ENCODE measurements around the gene JAKMIP2.
"Not testable (repeated sequence)": the region's sequence is repeated elsewhere in the genome, so short reads cannot be mapped to it uniquely, and the experiment has no call there.

DNA sequence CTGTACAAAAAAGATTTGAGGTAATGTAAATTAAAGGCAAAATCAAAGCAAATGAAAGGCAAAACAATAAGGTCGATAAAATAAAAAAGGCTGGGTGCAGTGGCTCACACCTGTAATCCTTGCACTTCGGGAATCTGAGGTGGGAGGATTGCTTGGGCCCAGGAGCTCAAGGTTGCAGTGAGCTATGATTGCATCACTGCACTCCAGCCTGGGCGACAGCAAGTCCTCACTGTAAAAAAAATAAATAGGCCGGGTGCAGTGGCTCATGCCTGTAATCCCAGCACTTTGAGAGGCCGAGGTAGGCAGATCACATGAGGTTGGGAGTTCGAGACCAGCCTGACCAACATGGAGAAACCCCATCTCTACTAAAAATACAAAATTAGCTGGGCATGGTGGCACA lies 200.3 kb downstream of the JAKMIP2 start:
- TF ChIP-seq, protein P1, sequence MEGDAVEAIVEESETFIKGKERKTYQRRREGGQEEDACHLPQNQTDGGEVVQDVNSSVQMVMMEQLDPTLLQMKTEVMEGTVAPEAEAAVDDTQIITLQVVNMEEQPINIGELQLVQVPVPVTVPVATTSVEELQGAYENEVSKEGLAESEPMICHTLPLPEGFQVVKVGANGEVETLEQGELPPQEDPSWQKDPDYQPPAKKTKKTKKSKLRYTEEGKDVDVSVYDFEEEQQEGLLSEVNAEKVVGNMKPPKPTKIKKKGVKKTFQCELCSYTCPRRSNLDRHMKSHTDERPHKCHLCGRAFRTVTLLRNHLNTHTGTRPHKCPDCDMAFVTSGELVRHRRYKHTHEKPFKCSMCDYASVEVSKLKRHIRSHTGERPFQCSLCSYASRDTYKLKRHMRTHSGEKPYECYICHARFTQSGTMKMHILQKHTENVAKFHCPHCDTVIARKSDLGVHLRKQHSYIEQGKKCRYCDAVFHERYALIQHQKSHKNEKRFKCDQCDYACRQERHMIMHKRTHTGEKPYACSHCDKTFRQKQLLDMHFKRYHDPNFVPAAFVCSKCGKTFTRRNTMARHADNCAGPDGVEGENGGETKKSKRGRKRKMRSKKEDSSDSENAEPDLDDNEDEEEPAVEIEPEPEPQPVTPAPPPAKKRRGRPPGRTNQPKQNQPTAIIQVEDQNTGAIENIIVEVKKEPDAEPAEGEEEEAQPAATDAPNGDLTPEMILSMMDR (conservative IDR thresholded peaks at IDR 0.05 in 1 of 2, IDR thresholded peaks at IDR 0.05 in 1 of 2; ENCODE audit: low read depth in 1 of 2, low read length in 2 of 2), result not testable (repeated sequence)
- TF ChIP-seq EZH2 (IDR thresholded peaks at IDR 0.05; ENCODE audit: low read length, missing control alignments), result not testable (repeated sequence)
